22Rv1 (cell line): ENCODE measurements around the gene SRGAP1.

Source experiments
- H3K27ac ChIP-seq: fragments of 450-650 bp; 2 replicates; pipeline ENCODE4 v1.5.1; 2017
- ZFX ChIP-seq: fragments of 450-650 bp; IDR thresholded peaks from 2 replicates; pipeline ENCODE4 v1.6.1; 2017; ENCODE audit warnings: antibody characterized with exemption, borderline replicate concordance
- TF ChIP-seq, protein P1 (sequence below): fragments of 450-650 bp; IDR thresholded peaks from 2 replicates; pipeline ENCODE4 v1.5.1; 2017; ENCODE audit warnings: mild to moderate bottlenecking

The SRGAP1 gene

GRCh38 chr12:63942464-63943241 lies 98.2 kb downstream of the SRGAP1 start:
- TF ChIP-seq ZFX: no peak
- TF ChIP-seq, protein P1, sequence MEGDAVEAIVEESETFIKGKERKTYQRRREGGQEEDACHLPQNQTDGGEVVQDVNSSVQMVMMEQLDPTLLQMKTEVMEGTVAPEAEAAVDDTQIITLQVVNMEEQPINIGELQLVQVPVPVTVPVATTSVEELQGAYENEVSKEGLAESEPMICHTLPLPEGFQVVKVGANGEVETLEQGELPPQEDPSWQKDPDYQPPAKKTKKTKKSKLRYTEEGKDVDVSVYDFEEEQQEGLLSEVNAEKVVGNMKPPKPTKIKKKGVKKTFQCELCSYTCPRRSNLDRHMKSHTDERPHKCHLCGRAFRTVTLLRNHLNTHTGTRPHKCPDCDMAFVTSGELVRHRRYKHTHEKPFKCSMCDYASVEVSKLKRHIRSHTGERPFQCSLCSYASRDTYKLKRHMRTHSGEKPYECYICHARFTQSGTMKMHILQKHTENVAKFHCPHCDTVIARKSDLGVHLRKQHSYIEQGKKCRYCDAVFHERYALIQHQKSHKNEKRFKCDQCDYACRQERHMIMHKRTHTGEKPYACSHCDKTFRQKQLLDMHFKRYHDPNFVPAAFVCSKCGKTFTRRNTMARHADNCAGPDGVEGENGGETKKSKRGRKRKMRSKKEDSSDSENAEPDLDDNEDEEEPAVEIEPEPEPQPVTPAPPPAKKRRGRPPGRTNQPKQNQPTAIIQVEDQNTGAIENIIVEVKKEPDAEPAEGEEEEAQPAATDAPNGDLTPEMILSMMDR: no peak
- H3K27ac ChIP-seq: no peak overlapping the region

- TF ChIP-seq, protein P1: no peak
- TF ChIP-seq ZFX: no peak
Measured at GRCh38 chr12:63944034-63944579, 99.6 kb downstream of the SRGAP1 start.

GRCh38 chr12:63944586-63945228 lies 100.2 kb downstream of the SRGAP1 start:
- no peak for TF ChIP-seq ZFX
- TF ChIP-seq, protein P1: no peak
- no peak overlapping the region for H3K27ac ChIP-seq

More at GRCh38 chr12:63944034-63944579, 99.6 kb downstream of the SRGAP1 start:
- no peak overlapping the region for H3K27ac ChIP-seq

DNA sequence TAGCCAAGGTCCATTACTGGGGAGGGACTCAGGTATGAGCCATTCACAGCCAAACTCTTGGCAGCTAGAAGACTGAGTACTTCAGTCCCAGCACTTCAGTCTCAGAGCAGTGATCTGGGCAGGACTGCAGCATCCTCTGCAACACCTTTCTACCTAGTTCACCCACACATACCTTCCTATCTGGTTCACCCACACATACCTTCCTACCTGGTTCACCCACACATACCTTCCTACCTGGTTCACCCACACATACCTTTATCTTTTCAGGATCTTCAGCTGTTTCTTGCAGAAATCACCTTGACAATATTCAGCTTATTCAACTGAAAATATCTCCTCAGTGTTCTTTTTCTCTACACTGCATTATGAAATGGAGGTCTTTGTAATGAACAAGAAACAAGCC lies 101.3 kb downstream of the SRGAP1 start:
- no peak overlapping the region for H3K27ac ChIP-seq
- TF ChIP-seq ZFX: no peak
- TF ChIP-seq, protein P1: no peak

DNA sequence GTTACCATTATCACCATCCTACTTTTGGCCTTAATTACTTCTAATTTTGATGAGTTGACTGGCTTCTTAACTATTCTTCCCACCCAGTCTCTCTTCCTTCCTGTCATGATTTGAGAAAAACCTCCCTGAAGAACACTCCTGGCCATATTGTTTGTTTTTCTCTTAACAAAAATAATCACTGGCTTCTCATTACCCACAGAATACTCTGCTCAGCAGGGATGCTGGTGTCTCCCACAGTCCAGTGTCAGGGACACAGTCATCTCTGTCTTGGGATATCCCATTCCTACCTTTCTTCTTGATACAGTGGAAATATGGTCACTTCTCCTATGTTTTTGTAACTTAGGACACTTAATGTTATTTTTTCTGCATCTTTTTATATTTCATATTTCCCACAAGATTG lies 103.7 kb downstream of the SRGAP1 start:
- H3K27ac ChIP-seq: no peak overlapping the region
- TF ChIP-seq, protein P1: no peak
- TF ChIP-seq ZFX: no peak

DNA sequence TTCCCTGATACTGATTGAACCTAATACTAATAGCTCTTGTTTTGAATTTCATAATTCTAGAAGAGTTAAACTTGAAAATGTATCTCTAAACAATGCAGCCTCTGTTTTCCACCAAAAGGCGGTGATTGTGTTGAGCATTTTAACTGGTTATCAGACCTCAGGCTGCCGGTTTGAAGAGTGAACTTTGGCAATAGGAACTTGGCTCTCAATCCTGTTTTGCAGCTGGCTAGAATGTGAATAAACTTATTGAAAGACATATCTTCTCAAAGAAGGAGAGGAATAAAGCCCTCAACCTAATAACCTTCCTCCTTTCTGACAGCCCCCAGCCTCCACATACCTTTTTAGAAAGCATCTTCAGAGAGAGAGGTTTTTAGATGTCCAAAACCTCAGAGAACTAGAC lies 105.4 kb downstream of the SRGAP1 start:
- TF ChIP-seq, protein P1: no peak
- no peak for TF ChIP-seq ZFX
- H3K27ac ChIP-seq: no peak overlapping the region

DNA sequence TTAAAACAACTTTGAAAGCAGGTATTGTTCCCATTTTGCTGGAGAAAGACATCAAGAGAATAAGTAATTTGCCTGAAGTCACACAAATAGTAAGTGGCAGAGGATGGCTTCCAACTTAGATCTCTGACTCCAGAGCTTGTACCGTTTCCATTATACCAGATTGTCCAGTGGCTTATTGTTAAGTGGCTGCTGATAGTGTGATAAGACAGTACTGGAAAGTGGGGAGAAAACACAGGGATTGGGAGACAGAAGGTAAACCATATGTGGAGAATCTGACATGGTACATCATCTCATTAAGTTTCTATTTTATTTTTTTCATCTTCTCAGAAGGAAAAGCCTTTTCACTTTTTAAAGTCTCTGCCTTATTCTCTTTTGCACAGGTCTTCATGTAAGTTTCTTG lies 108.5 kb downstream of the SRGAP1 start:
- no peak overlapping the region for H3K27ac ChIP-seq
- no peak for TF ChIP-seq ZFX
